WTC11 (cell line): ENCODE data around the gene GLT8D2. TPM values are rescaled to one million over a fixed set of nuclear protein-coding genes. Genes with fewer than 3 reads are reported as not detected.

Source experiments
- ATAC-seq: fragments of 200-7000 bp; cut with Tn5 transposase; 2 replicates; pipeline ENCODE4 v1.10.0; 2021; ENCODE audit warnings: mild to moderate bottlenecking, moderate library complexity
- CTCF ChIA-PET: fragments of 300-600 bp; sonication (Branson Sonifier 250); formaldehyde crosslinking; loops from one replicate; lab custom pipeline; 2021; ENCODE audit warnings: antibody characterized with exemption; lab: Charles Lee
- POLR2A ChIA-PET: fragments of 350-600 bp; sonication (Branson Sonifier 250); formaldehyde crosslinking; loops from one replicate; lab custom pipeline; 2021; ENCODE audit warnings: antibody characterized with exemption; lab: Charles Lee
- DNase-seq: peaks from one replicate; pipeline ENCODE4 v3.0.0; 2021; ENCODE audit warnings: low spot score
- H3K27ac Mint-ChIP-seq: 2 replicates; pipeline ENCODE4 v1.8.0; 2021; ENCODE audit warnings: mixed read lengths
- H3K27me3 Mint-ChIP-seq: 2 replicates; pipeline ENCODE4 v1.8.0; 2021; ENCODE audit warnings: low read depth, mild to moderate bottlenecking, moderate library complexity, mixed read lengths
- H3K36me3 Mint-ChIP-seq: 2 replicates; pipeline ENCODE4 v1.8.0; 2021; ENCODE audit warnings: mixed read lengths
- H3K4me1 Mint-ChIP-seq: 2 replicates; pipeline ENCODE4 v1.8.0; 2022; ENCODE audit warnings: mixed read lengths
- H3K4me3 Mint-ChIP-seq: 2 replicates; pipeline ENCODE4 v1.8.0; 2021; ENCODE audit warnings: mild to moderate bottlenecking, moderate library complexity, mixed read lengths
- H3K9me3 Mint-ChIP-seq: 2 replicates; pipeline ENCODE4 v1.8.0; 2021; ENCODE audit warnings: mixed read lengths
- CDX4 ChIP-seq: fragments of 250-450 bp; sonication (Bioruptor Pico); IDR thresholded peaks from 2 replicates; pipeline ENCODE4 v1.9.0; 2021; ENCODE audit warnings: moderate library complexity, mild to moderate bottlenecking, inconsistent platforms, borderline replicate concordance
- CREM ChIP-seq: sonication (generic); formaldehyde crosslinking; IDR thresholded peaks from 2 replicates; pipeline ENCODE4 v1.8.1; 2022; ENCODE audit warnings: mild to moderate bottlenecking, missing genetic modification reagents, moderate library complexity
- EMX1 ChIP-seq: fragments of 250-450 bp; sonication (Bioruptor Pico); IDR thresholded peaks from 2 replicates; pipeline ENCODE4 v1.8.0; 2021; ENCODE audit warnings: mild to moderate bottlenecking
- FOXJ3 ChIP-seq: sonication (generic); formaldehyde crosslinking; IDR thresholded peaks from 2 replicates; pipeline ENCODE4 v1.9.0; 2021; ENCODE audit warnings: missing genetic modification reagents, mild to moderate bottlenecking, borderline replicate concordance
- FOXP1 ChIP-seq: sonication (generic); formaldehyde crosslinking; IDR thresholded peaks from 2 replicates; pipeline ENCODE4 v1.8.0; 2022; ENCODE audit warnings: missing genetic modification reagents, mild to moderate bottlenecking, moderate library complexity, borderline replicate concordance
- HMGXB4 ChIP-seq: sonication (generic); formaldehyde crosslinking; IDR thresholded peaks from 2 replicates; pipeline ENCODE4 v1.8.1; 2023; ENCODE audit warnings: mild to moderate bottlenecking, moderate library complexity, missing genetic modification reagents
- MAX ChIP-seq: sonication (generic); formaldehyde crosslinking; IDR thresholded peaks from 2 replicates; pipeline ENCODE4 v1.8.0; 2022; ENCODE audit warnings: mild to moderate bottlenecking, missing genetic modification reagents
- MYBL2 ChIP-seq: sonication (generic); formaldehyde crosslinking; IDR thresholded peaks from 2 replicates; pipeline ENCODE4 v1.8.1; 2023; ENCODE audit warnings: mild to moderate bottlenecking, moderate library complexity, missing genetic modification reagents
- PREB ChIP-seq: sonication (generic); formaldehyde crosslinking; IDR thresholded peaks from 2 replicates; pipeline ENCODE4 v1.8.1; 2022; ENCODE audit warnings: mild to moderate bottlenecking, missing genetic modification reagents, moderate library complexity, borderline replicate concordance
- SOX15 ChIP-seq: fragments of 250-450 bp; sonication (Bioruptor Pico); IDR thresholded peaks from 2 replicates; pipeline ENCODE4 v1.9.0; 2021; ENCODE audit warnings: mild to moderate bottlenecking
- TCF7 ChIP-seq: sonication (generic); formaldehyde crosslinking; IDR thresholded peaks from 2 replicates; pipeline ENCODE4 v1.8.0; 2022; ENCODE audit warnings: mild to moderate bottlenecking, low read depth, missing genetic modification reagents, moderate library complexity
- TEAD4 ChIP-seq: sonication (generic); formaldehyde crosslinking; IDR thresholded peaks from 2 replicates; pipeline ENCODE4 v1.8.0; 2022; ENCODE audit warnings: mild to moderate bottlenecking, missing genetic modification reagents
- ZBTB21 ChIP-seq: sonication (generic); formaldehyde crosslinking; IDR thresholded peaks from 2 replicates; pipeline ENCODE4 v1.8.1; 2023; ENCODE audit warnings: mild to moderate bottlenecking, missing genetic modification reagents, borderline replicate concordance
- ZNF317 ChIP-seq: sonication (generic); formaldehyde crosslinking; IDR thresholded peaks from 2 replicates; pipeline ENCODE4 v1.8.1; 2023; ENCODE audit warnings: low read depth, mild to moderate bottlenecking, moderate library complexity, missing genetic modification reagents, borderline replicate concordance
- ZNF416 ChIP-seq: fragments of 250-450 bp; sonication (Bioruptor Pico); IDR thresholded peaks from 2 replicates; pipeline ENCODE4 v1.9.0; 2021; ENCODE audit warnings: mild to moderate bottlenecking, inconsistent platforms
- total RNA-seq: library from RNA; stranded (reverse); gene quantifications from 3 replicates; pipeline ENCODE4 v1.2.3, GENCODE V29; 2021
- TF ChIP-seq, protein P1 (sequence below): sonication (generic); formaldehyde crosslinking; IDR thresholded peaks from 2 replicates; pipeline ENCODE4 v1.8.0; 2023; ENCODE audit warnings: missing genetic modification reagents, mild to moderate bottlenecking, borderline replicate concordance
- TF ChIP-seq, protein P2 (sequence below): sonication (generic); formaldehyde crosslinking; IDR thresholded peaks from 2 replicates; pipeline ENCODE4 v1.8.1; 2022; ENCODE audit warnings: low read depth, mild to moderate bottlenecking, moderate library complexity, missing genetic modification reagents, borderline replicate concordance
- TF ChIP-seq, protein P3 (sequence below): sonication (generic); formaldehyde crosslinking; IDR thresholded peaks from 2 replicates; pipeline ENCODE4 v1.8.1; 2022; ENCODE audit warnings: mild to moderate bottlenecking, moderate library complexity, missing genetic modification reagents

The GLT8D2 gene
- total RNA-seq, 1 experiment from 2014 or later, result 4.5 TPM

DNA sequence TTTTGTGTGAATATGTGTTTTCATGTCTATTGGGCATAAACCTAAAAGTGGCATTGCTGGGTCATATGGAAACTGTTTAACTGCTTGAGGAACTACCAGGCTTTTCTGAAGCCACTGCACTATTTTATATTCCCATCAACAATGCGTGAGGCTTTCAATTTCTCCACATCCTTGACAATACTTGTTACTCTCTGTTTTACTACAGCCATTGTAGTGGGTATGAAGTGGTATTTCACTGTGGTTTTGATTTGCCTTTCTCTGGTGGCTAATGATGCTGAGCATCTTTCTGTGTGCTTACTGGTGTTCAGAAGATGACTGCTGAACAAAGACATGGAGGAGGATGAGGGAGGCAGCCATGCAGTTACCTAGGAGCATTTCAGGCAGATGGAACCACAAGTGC is 97.5 kb downstream of the GLT8D2 start:
- no peaks in the 10 kb centered on the region for H3K9me3 Mint-ChIP-seq
- H3K4me1 Mint-ChIP-seq, result peaks cover 14% of the 10 kb centered on the region
- H3K4me3 Mint-ChIP-seq, result no peak overlapping the region
- TF ChIP-seq ZBTB21, result no peak
- TF ChIP-seq, protein P1, sequence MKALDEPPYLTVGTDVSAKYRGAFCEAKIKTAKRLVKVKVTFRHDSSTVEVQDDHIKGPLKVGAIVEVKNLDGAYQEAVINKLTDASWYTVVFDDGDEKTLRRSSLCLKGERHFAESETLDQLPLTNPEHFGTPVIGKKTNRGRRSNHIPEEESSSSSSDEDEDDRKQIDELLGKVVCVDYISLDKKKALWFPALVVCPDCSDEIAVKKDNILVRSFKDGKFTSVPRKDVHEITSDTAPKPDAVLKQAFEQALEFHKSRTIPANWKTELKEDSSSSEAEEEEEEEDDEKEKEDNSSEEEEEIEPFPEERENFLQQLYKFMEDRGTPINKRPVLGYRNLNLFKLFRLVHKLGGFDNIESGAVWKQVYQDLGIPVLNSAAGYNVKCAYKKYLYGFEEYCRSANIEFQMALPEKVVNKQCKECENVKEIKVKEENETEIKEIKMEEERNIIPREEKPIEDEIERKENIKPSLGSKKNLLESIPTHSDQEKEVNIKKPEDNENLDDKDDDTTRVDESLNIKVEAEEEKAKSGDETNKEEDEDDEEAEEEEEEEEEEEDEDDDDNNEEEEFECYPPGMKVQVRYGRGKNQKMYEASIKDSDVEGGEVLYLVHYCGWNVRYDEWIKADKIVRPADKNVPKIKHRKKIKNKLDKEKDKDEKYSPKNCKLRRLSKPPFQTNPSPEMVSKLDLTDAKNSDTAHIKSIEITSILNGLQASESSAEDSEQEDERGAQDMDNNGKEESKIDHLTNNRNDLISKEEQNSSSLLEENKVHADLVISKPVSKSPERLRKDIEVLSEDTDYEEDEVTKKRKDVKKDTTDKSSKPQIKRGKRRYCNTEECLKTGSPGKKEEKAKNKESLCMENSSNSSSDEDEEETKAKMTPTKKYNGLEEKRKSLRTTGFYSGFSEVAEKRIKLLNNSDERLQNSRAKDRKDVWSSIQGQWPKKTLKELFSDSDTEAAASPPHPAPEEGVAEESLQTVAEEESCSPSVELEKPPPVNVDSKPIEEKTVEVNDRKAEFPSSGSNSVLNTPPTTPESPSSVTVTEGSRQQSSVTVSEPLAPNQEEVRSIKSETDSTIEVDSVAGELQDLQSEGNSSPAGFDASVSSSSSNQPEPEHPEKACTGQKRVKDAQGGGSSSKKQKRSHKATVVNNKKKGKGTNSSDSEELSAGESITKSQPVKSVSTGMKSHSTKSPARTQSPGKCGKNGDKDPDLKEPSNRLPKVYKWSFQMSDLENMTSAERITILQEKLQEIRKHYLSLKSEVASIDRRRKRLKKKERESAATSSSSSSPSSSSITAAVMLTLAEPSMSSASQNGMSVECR (CRISPR knock-in tag), result no peak
- no peak for TF ChIP-seq ZNF416 (CRISPR knock-in tag)
- TF ChIP-seq, protein P2, sequence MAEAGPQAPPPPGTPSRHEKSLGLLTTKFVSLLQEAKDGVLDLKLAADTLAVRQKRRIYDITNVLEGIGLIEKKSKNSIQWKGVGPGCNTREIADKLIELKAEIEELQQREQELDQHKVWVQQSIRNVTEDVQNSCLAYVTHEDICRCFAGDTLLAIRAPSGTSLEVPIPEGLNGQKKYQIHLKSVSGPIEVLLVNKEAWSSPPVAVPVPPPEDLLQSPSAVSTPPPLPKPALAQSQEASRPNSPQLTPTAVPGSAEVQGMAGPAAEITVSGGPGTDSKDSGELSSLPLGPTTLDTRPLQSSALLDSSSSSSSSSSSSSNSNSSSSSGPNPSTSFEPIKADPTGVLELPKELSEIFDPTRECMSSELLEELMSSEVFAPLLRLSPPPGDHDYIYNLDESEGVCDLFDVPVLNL, result no peak
- TF ChIP-seq TEAD4 (CRISPR knock-in tag), result no peak
- no peak for TF ChIP-seq EMX1
- no peak for TF ChIP-seq HMGXB4 (CRISPR knock-in tag)
- TF ChIP-seq FOXP1, result no peak
- ChIA-PET CTCF (no interaction called here), POLR2A (interaction anchor here (1.5 to 2.0 kb wide), 2 partner anchors 12 to 22 kb away, joined by 3 to 6 read pairs; partner anchors contain the start of gene HSP90B1)
- no peak overlapping the region for H3K27ac Mint-ChIP-seq
- DNase-seq (no peak), ATAC-seq (no peak)
- no peaks in the 10 kb centered on the region for H3K27me3 Mint-ChIP-seq
- H3K36me3 Mint-ChIP-seq, result peaks cover 60% of the 10 kb centered on the region

- H3K36me3 Mint-ChIP-seq, result peaks cover 90% of the 10 kb centered on the region
- ChIA-PET POLR2A (no interaction called here), CTCF (interaction anchor here (0.5 kb wide), 1 partner anchor 79 kb away, joined by 3 read pairs; no protein-coding TSS in a partner anchor)
- ATAC-seq (no peak), DNase-seq (no peak)
- H3K27me3 Mint-ChIP-seq, result no peaks in the 10 kb centered on the region
- H3K4me3 Mint-ChIP-seq, result no peak overlapping the region
- no peaks in the 10 kb centered on the region for H3K9me3 Mint-ChIP-seq
- TF ChIP-seq, protein P3, sequence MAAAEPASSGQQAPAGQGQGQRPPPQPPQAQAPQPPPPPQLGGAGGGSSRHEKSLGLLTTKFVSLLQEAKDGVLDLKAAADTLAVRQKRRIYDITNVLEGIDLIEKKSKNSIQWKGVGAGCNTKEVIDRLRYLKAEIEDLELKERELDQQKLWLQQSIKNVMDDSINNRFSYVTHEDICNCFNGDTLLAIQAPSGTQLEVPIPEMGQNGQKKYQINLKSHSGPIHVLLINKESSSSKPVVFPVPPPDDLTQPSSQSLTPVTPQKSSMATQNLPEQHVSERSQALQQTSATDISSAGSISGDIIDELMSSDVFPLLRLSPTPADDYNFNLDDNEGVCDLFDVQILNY, result no peak
- TF ChIP-seq PREB (CRISPR knock-in tag) (no peak), ZNF317 (CRISPR knock-in tag) (no peak), CREM (no peak), MYBL2 (no peak), FOXJ3 (CRISPR knock-in tag) (no peak), SOX15 (CRISPR knock-in tag) (no peak), CDX4 (CRISPR knock-in tag) (no peak), MAX (no peak), TCF7 (CRISPR knock-in tag) (no peak)
- 0 out of 2 replicates have a peak overlapping the region, but pooled peaks have one; percentile 16 for H3K27ac Mint-ChIP-seq
- no peaks in the 10 kb centered on the region for H3K4me1 Mint-ChIP-seq
Observed at GRCh38 chr12:103948746-103949406, 101.1 kb downstream of the GLT8D2 start.
